OCI-LY7 (cell line): ENCODE data around the gene HINFP. TPM values are rescaled to one million over a fixed set of nuclear protein-coding genes. Genes with fewer than 3 reads are reported as not detected.

Experiments used
- BruUV-seq: library from RNA; stranded (reverse); fragments of 400-500 nt; replicated peaks from 2 replicates; lab custom pipeline; 2021; lab: Mats Ljungman, UMichigan
- CTCF ChIA-PET: fragments of 300-600 bp; sonication (Branson Sonifier 250); formaldehyde crosslinking; loops from one replicate; lab custom pipeline; 2022; ENCODE audit warnings: antibody characterized with exemption; ENCODE audit not compliant: unreplicated experiment; lab: Charles Lee
- POLR2A ChIA-PET: fragments of 300-600 bp; sonication (Branson Sonifier 250); formaldehyde crosslinking; loops from one replicate; lab custom pipeline; 2022; ENCODE audit warnings: antibody characterized with exemption; lab: Charles Lee
- DNase-seq: peaks from one replicate; pipeline ENCODE4 v3.0.0-alpha.2; 2015; ENCODE audit warnings: low spot score
- H2AFZ ChIP-seq: fragments of 200-600 bp; sonication (generic), shearing (Covaris generic); 2 replicates; pipeline ENCODE4 v1.6.1; 2014; ENCODE audit warnings: mild to moderate bottlenecking, antibody characterized with exemption, low read length, moderate library complexity
- H3K27ac ChIP-seq: fragments of 200-600 bp; sonication (generic); 2 replicates; pipeline ENCODE4 v1.5.1; 2014; ENCODE audit warnings: mixed run types, low read depth, mild to moderate bottlenecking, moderate library complexity, low read length, inconsistent platforms; ENCODE audit not compliant: poor library complexity, severe bottlenecking
- H3K36me3 ChIP-seq: fragments of 200-600 bp; sonication (generic); 2 replicates; pipeline ENCODE4 v1.6.1; 2014; ENCODE audit warnings: mild to moderate bottlenecking, antibody characterized with exemption, low read length, moderate library complexity, mixed read lengths; ENCODE audit not compliant: insufficient read depth
- H3K4me1 ChIP-seq: fragments of 200-600 bp; sonication (generic); 2 replicates; pipeline ENCODE4 v1.5.1; 2014; ENCODE audit warnings: mild to moderate bottlenecking, low read length; ENCODE audit not compliant: insufficient read depth, poor library complexity, severe bottlenecking
- H3K4me2 ChIP-seq: fragments of 200-600 bp; sonication (generic); 2 replicates; pipeline ENCODE4 v1.6.1; 2014; ENCODE audit warnings: mild to moderate bottlenecking, low read length
- H3K4me3 ChIP-seq: fragments of 200-600 bp; sonication (generic); 2 replicates; pipeline ENCODE4 v1.5.1; 2014; ENCODE audit warnings: mild to moderate bottlenecking, low read depth, low read length; ENCODE audit not compliant: poor library complexity, severe bottlenecking
- H3K79me2 ChIP-seq: fragments of 200-600 bp; sonication (generic); 2 replicates; pipeline ENCODE4 v1.6.1; 2016; ENCODE audit warnings: low read depth, mild to moderate bottlenecking, low read length, moderate library complexity, mixed read lengths; ENCODE audit not compliant: insufficient read depth
- H3K9me2 ChIP-seq: fragments of 200-600 bp; sonication (generic); 2 replicates; pipeline ENCODE4 v1.6.1; 2016; ENCODE audit warnings: mild to moderate bottlenecking, low read length, mixed read lengths; ENCODE audit not compliant: insufficient read depth
- H3K9me3 ChIP-seq: fragments of 200-600 bp; sonication (generic); 2 replicates; pipeline ENCODE4 v1.6.1; 2014; ENCODE audit warnings: mild to moderate bottlenecking, mixed run types, low read length, mixed read lengths
- H4K20me1 ChIP-seq: fragments of 200-600 bp; sonication (generic); 2 replicates; pipeline ENCODE4 v1.6.1; 2014; ENCODE audit warnings: mild to moderate bottlenecking, antibody characterized with exemption, low read length, moderate library complexity, mixed read lengths; ENCODE audit not compliant: insufficient read depth
- CTCF ChIP-seq: fragments of 200-600 bp; sonication (generic); conservative IDR thresholded peaks from 2 replicates; pipeline ENCODE4 v1.5.1; 2014; ENCODE audit warnings: mild to moderate bottlenecking, antibody characterized with exemption, low read length, moderate library complexity, mixed read lengths
- EZH2phosphoT487 ChIP-seq: fragments of 200-600 bp; sonication (generic); IDR thresholded peaks from 2 replicates; pipeline ENCODE4 v1.6.1; 2018; ENCODE audit warnings: low read depth, borderline replicate concordance, mild to moderate bottlenecking, mixed run types, antibody characterized with exemption, low read length, moderate library complexity, mixed read lengths
- intact Hi-C: fragments of 100-400 bp; cut with micrococcal nuclease; formaldehyde crosslinking; loops from one replicate; pipeline ENCODE4 v1.10.0; 2022; ENCODE audit not compliant: unreplicated experiment
- total RNA-seq, 2 experiments: library from RNA; depleted of rRNA in 1 of 2; stranded (reverse); fragments of >200 nt in 1 of 2; shearing (Covaris generic) in 1 of 2; gene quantifications; 2 replicates each; pipeline ENCODE4 v1.2.3, GENCODE V29; 2014 to 2022

HINFP gene
- total RNA-seq, 2 experiments from 2014 or later: 27.7 to 29.6 TPM

DNA sequence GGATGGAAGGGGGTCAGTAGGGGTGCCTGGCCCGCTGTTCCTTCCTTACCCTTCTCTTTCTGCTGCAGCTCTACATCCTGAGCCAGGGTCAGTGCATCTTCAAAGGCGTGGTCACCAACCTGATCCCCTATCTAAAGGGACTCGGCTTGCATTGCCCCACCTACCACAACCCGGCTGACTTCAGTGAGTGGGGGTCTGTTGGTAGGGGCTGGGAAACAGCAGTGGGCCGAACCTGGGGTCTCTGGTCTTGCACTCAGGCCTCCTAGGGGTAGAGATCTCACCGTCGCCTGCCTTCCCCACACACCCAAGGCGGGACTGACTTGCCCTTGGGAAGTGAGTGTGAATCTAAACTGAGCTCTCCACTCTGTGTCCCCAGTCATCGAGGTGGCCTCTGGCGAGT lies 35.1 kb downstream of the HINFP start:
- no peak overlapping the region for H3K27ac ChIP-seq
- intact Hi-C loops: no loop called here
- no peak overlapping the region for H2AFZ ChIP-seq
- TF ChIP-seq CTCF (no peak), EZH2phosphoT487 (no peak)
- no peaks in the 10 kb centered on the region for H3K36me3 ChIP-seq
- no peaks in the 10 kb centered on the region for H3K9me2 ChIP-seq
- no peaks in the 10 kb centered on the region for H3K79me2 ChIP-seq
- POLR2A ChIA-PET: interaction anchor here (0.9 to 1.2 kb wide), 3 partner anchors 9 to 44 kb away, joined by 3 to 5 read pairs (median 3); no protein-coding TSS in a partner anchor
- H3K9me3 ChIP-seq: no peaks in the 10 kb centered on the region
- DNase-seq: no peak
- no peak overlapping the region for H3K4me2 ChIP-seq
- H3K4me1 ChIP-seq: peaks cover 5% of the 10 kb centered on the region
- no peak overlapping the region for H3K4me3 ChIP-seq
- CTCF ChIA-PET: interaction anchor here (0.8 kb wide), 1 partner anchor 47 kb away, joined by 3 read pairs; no protein-coding TSS in a partner anchor
- no peaks in the 10 kb centered on the region for H4K20me1 ChIP-seq
- BruUV-seq: no TSS peak

DNA sequence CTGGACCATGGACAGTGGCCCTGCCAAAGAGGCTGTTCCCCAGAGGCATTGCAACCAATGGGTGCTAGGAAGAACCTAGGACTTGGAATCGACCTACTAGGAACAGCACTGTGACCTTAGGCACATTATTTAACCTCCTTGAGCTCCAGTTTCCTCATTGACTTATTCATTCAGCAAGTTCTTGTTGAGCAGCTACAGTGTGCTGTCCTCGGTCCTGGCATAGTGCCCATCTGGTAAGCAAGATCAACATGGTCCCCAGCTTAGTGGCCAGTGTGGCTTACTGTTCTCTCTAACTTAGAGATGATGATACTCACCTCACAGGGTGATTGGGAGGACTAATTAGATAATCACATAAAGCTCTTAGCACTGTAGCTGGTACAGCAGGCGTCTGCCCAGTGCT lies 35.7 kb downstream of the HINFP start:
- Histone ChIP-seq H3K4me3 (no peak overlapping the region), H3K79me2 (no peaks in the 10 kb centered on the region), H3K27ac (no peak overlapping the region), H3K4me1 (peaks cover 5% of the 10 kb centered on the region), H3K9me3 (no peaks in the 10 kb centered on the region), H3K36me3 (no peaks in the 10 kb centered on the region), H3K4me2 (no peak overlapping the region), H2AFZ (no peak overlapping the region), H4K20me1 (no peaks in the 10 kb centered on the region), H3K9me2 (no peaks in the 10 kb centered on the region)
- ChIA-PET CTCF (no interaction called here), POLR2A (interaction anchor here (0.9 kb wide), 1 partner anchor 43 kb away, joined by 5 read pairs; no protein-coding TSS in a partner anchor)
- no peak for DNase-seq
- no peak for TF ChIP-seq EZH2phosphoT487
- TF ChIP-seq CTCF: no peak
- BruUV-seq: no TSS peak
- intact Hi-C loops: no loop called here

DNA sequence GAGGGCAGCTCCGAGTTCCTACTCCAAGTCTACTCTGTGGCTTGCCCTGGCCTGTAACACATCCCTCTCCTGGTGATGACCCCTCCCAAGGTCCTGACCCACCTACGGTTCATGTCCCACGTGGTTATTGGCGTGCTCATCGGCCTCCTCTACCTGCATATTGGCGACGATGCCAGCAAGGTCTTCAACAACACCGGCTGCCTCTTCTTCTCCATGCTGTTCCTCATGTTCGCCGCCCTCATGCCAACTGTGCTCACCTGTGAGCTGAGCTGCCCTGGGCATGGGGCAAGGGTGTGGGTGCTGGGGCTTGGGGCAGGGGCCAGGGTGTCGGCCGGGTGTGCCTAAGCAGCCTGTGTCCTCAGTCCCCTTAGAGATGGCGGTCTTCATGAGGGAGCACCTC lies 37.1 kb downstream of the HINFP start:
- H3K36me3 ChIP-seq: no peaks in the 10 kb centered on the region
- no peak overlapping the region for H2AFZ ChIP-seq
- no peaks in the 10 kb centered on the region for H4K20me1 ChIP-seq
- TF ChIP-seq CTCF: no peak
- no peak for TF ChIP-seq EZH2phosphoT487
- ChIA-PET POLR2A (interaction anchor here (0.6 kb wide), 1 partner anchor 26 kb away, joined by 3 read pairs; no protein-coding TSS in a partner anchor), CTCF (no interaction called here)
- BruUV-seq: no TSS peak
- no peaks in the 10 kb centered on the region for H3K9me2 ChIP-seq
- peaks cover 5% of the 10 kb centered on the region for H3K4me1 ChIP-seq
- H3K27ac ChIP-seq: no peak overlapping the region
- H3K79me2 ChIP-seq: no peaks in the 10 kb centered on the region
- intact Hi-C loops: no loop called here
- no peak overlapping the region for H3K4me3 ChIP-seq
- H3K4me2 ChIP-seq: no peak overlapping the region
- no peaks in the 10 kb centered on the region for H3K9me3 ChIP-seq
- DNase-seq: no peak
